GM20431 (cell line): ENCODE results near the gene INSYN1.
"Not testable (repeated sequence)": the region's sequence is repeated elsewhere in the genome, so short reads cannot be mapped to it uniquely, and the experiment has no call there.

Source experiments
- in situ Hi-C: fragments of 300-500 bp; cut with MseI, MboI; formaldehyde crosslinking; loops from one replicate; pipeline ENCODE4 v1.15.0; 2020; ENCODE audit warnings: low sequenced_read_pairs; ENCODE audit not compliant: unreplicated experiment

The INSYN1 gene

GRCh38 chr15:73753250-73754130, at the start of gene INSYN1:
Gene INSYN1 (minus strand): TSS chr15:73753351. CDS start chr15:73751130, 2,221 bp downstream.
- in situ Hi-C loops = no loop called here

GRCh38 chr15:73802431-73803041, 49.4 kb upstream of the INSYN1 start:
- in situ Hi-C loops = no loop called here

- in situ Hi-C loops = no loop called here
Observed at GRCh38 chr15:73800662-73801345, 47.7 kb upstream of the INSYN1 start.

DNA sequence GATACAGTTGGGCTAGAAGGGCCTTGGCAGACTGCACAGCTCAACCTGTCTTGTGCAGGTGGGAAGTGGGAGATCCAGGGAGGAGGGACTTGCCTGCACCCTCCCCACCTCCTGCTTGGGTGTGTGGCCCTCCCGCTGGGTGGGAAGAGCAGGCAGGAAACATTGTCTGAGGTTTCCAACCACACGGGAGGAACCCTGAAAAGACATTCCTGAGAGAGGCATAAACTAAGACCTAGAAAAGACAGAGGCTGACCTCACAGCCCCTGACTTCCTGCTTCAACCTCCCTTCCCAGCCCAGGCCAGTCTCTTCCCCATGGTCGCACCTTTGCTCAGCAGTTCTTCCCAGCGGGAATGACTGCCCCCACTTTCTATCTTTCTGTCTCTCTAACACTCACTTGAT, 46.3 kb upstream of the INSYN1 start:
- in situ Hi-C loops = no loop called here

DNA sequence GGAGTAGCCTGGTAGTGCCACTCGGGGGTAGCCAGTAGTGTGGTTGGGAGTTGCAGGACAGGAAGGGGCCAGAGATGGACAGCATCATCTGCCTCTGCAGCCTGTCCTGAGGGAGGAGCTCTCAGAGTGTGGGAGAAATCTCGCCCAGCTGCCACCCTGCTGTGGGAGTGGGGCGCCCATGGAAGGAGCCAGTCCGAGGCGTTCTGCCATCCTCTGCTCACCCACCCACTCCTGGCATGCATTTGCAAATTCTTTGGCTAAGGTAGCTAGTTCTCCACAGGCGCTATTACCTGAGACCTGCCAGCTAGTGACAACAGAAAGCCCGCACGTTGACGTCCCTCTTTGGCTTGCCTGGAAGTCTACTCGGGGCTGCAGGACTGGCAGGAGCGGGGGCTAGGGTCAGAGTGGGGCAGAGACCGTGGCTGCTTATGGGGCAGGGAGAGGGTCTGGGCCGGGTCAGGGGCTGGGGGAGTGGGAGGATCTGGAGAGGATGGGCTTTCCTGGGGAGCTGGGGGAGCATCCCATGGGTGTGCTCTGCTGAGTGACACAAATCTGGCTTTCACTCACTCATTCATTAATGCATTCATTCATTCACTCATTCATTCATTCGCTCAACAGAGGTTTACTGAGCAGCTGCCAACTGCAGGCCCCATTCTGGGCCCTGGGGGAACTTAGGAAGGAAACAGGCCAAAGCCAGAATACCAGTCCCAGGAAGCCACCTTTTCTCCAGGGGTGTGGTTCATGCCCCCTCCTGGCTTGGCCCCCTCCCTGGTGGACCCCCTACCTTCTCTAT, 44.4 kb upstream of the INSYN1 start:
- in situ Hi-C loops = no loop called here

DNA sequence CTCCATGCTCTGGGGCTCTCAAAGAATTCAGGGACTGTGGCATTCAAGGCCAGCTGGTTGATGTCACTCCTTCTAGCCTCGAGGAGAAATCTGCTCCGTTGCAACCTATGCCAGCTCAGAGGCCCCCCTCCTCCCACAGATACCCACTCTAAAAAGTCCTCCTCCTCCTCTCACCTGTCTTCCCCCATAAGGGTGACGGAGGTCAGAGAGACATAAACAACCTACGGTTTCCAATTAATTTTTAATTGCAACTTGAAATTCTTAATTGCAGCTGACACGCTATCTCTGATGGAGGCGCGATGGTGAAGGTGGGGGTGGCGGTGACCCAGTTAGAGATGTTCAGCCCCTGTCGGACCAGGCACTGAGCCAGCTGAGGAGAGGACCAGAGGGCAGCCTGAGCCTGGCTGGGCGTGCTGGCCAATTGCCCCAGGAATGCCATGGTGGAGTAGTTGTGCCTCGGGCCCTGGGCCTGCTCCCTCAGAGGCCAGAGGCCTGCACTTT, 43.2 kb upstream of the INSYN1 start:
- in situ Hi-C loops = no loop called here

DNA sequence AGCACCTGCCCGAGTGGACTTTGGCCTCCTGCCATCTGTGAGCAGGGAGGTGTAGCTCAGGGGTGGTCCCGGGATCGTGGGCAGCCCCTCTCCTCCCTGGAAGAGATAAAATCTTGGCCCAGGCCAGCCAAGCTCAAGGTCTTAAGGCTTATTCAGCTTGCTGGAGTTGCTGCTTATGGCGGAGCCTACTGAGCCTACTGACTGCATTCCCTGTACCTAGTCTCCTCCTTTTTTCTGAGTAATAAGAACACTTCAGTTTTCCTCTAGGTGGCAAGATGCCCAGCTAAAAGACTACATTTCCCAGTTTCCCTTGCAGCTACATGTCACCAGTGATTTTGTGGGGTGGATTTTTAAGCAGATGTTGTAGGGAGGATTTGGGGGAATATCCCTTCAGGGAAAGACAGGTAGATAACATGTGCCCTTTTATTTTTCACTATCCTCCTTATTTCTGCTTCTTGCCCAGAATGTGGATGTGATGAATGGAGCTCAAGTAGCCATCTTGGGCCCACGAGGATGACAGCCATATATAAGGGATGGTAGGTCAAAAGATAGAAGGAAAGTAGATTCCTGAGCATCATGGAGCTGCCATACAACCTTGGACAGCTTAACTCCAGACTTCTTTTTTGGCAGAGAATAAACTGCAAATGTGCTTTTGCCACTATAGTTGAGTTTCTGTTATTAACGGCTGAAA, 41.4 kb upstream of the INSYN1 start:
- in situ Hi-C loops = no loop called here

DNA sequence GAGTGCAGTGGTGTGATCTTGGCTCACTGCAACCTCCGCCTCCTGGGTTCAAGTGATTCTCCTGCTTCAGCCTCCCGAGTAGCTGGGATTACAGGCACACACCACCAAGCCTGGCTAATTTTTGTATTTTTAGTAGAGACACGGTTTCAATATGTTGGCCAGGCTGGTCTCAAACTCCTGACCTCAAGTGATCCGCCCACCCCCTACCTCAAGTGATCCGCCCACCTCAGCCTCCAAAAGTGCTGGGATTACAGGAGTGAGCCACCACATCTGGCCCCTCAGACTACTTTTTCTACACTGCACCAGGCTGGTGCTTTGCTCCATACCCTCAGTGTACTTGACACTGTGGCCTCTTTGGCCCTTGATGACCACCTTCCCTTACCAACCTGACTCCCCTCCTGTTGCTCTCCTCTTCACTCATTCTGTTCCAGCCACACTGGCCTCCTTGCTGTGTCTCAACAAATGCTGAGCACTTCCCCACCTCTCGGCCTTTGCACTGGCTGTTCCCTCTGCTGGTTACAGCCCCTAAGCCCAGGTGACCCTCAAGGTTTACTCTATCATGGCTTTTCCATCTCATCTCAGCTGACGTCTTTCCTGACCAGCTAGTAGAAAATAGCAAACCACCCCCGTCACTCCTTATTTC, 39.9 kb upstream of the INSYN1 start:
- in situ Hi-C loops = not testable (repeated sequence)

GRCh38 chr15:73792415-73792814, 39.3 kb upstream of the INSYN1 start:
- in situ Hi-C loops = no loop called here

DNA sequence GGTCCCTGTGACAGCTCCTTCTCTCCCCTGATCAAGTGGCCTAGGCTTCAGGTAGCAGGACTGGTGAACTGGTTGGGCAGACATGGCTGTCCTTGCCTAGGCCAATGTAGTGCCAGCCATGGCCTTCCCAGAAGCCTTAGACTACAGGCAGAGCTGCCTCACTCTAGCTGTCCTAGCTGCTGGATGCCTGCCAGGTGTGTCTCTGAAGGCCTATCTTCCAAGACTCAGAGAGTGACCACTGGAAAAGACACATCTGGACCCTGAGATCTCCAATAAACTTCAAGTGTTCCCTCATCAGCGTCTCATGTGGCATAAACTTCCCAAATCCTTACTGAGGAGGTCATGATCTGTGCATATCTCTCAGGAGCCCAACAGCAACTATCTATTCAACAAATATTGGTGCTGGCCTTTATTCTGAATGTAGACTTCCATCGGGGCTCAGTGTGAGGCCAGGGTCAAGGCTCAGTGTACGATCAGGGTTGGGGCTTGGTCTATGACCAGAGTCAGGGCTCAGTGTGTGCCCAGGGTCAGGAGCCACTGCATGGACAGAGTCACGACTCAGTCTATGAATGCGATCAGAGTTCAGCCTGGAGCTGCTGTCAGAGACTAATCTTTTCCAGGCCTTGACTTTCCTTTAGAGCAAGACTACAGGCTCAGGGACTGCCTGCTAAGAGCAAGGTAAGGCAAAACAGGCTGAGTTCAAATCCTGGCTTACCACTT, 36.5 kb upstream of the INSYN1 start:
- in situ Hi-C loops = no loop called here

DNA sequence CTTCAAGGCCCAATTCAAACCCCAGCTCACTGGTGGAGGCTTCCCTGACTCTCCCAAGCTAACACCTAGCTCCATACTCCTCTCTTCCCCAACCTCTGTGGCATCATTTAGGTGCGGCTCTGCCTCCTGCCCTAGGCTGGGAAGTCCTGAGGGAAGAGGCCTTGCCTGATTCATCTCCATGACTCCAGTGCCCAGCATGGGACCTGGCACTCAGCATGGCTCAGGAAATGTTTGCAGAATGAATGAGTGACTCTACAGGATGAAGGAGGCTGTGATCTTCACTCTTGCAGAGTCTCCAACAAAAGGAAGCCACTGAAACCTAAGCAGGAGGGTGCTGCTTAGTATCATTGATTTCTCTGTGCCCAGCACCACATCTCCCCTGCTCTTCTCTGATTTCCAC, 34.5 kb upstream of the INSYN1 start:
- in situ Hi-C loops = no loop called here

DNA sequence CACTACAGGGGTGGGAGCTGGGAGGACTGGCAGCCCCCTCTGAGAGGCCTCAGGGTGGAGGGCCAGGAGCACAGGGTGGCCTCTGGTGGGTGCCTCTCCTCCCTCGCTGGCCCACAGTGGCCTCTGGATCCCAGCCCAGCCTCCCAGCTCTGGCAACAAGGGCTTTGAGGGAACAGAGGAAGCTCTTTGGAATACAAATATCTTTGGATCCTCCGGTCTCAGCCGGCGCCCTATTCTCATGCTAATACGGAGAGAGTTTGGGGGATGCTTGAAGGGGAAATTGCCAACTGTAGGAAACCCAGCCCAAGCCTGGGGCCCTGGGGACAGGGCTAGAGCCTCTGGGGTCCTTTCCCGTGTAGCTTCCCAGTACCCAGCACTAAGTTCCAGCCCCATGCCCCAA, 33.4 kb upstream of the INSYN1 start:
- in situ Hi-C loops = no loop called here

DNA sequence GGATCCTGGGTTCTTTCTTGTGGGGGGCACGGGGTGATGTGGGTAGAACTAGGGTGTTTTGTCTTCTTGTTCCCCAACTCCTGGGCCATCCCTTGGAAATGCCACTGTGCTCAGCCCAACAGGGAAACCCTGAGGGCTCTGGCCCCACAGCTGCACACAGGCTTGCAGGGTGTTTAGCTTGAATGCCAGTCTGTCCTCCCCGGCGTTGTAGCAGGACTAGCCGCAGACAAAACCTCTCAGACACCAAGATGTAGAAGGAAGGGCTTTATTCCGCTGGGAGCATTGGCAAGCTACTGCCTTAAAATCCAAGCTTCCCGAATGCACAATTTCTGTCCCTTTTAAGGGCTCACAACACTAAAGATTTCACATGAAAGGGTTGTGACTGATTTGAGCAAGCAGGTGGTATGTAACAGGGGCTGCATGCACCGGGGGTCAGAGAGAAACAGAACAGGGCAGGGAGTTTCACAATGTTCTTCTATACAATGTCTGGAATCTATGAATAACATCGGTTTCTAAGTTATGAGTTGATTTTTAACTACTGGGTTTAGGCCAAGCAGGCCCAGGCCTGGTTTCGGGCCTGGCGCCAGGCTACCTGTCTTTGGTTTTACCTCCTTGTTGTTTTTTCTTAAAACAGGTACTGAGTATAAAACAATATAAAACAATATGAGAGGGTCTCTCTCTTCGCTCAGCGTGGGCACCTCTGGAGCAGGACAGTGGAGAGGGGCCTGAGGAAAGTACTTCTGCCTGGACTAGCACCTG, 32.3 kb upstream of the INSYN1 start:
- in situ Hi-C loops = not testable (repeated sequence)

- in situ Hi-C loops = no loop called here
Observed at GRCh38 chr15:73784291-73784690, 31.1 kb upstream of the INSYN1 start.

GRCh38 chr15:73782344-73782959, 29.3 kb upstream of the INSYN1 start:
- in situ Hi-C loops = no loop called here

GRCh38 chr15:73781038-73781925, 28.1 kb upstream of the INSYN1 start:
- in situ Hi-C loops = no loop called here
